Measurements from ENCODE around the gene TFF1.

GRCh38 chr21:42343963-42344510 lies 22.3 kb downstream of the TFF1 start:
- TF ChIP-seq POLR2AphosphoS5 (IDR thresholded peaks at IDR 0.05; ENCODE audit: low read depth, low read length) (no peak), REST (IDR thresholded peaks at IDR 0.05; ENCODE audit: insufficient read depth in 1 of 2, low read depth in 2 of 2, low read length in 2 of 2) (no peak), TAF1 (IDR thresholded peaks at IDR 0.05; ENCODE audit: borderline replicate concordance, insufficient read depth, low read length) (no peak), SIN3A (IDR thresholded peaks at IDR 0.05; ENCODE audit: borderline replicate concordance, insufficient read depth, low read length) (no peak), FOXP2 (optimal IDR thresholded peaks at IDR 0.05; ENCODE audit: borderline replicate concordance, extremely low read depth, extremely low read length, insufficient read depth) (no peak)
